Measurements from ENCODE around the gene ADAMTS20.

DNA sequence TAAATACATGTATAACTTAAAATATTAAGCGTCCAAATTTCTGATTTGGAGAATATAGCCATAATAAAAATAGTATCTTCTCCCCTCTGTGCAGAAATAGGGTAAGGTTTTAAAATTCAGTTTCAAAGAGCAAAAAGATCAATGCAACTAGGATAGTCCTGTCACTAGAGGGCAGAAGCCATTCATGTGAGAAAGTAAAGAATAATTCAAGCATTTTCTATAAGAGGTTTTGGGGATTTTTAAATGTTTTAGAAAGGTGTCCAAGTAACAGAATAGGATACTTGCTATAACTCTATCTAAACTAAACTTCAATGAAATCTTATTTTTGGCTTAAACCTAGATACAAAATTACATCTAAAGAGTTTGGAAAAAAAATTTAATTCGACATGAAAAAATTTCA lies 50.3 kb downstream of the ADAMTS20 start:
- TF ChIP-seq, protein P1, sequence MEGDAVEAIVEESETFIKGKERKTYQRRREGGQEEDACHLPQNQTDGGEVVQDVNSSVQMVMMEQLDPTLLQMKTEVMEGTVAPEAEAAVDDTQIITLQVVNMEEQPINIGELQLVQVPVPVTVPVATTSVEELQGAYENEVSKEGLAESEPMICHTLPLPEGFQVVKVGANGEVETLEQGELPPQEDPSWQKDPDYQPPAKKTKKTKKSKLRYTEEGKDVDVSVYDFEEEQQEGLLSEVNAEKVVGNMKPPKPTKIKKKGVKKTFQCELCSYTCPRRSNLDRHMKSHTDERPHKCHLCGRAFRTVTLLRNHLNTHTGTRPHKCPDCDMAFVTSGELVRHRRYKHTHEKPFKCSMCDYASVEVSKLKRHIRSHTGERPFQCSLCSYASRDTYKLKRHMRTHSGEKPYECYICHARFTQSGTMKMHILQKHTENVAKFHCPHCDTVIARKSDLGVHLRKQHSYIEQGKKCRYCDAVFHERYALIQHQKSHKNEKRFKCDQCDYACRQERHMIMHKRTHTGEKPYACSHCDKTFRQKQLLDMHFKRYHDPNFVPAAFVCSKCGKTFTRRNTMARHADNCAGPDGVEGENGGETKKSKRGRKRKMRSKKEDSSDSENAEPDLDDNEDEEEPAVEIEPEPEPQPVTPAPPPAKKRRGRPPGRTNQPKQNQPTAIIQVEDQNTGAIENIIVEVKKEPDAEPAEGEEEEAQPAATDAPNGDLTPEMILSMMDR (IDR thresholded peaks at IDR 0.05), result no peak
- TF ChIP-seq ZBTB21 (CRISPR knock-in tag; IDR thresholded peaks at IDR 0.05; ENCODE audit: borderline replicate concordance) (no peak), ZNF138 (CRISPR knock-in tag; conservative IDR thresholded peaks at IDR 0.05) (no peak), ATF2 (CRISPR knock-in tag; IDR thresholded peaks at IDR 0.05; ENCODE audit: borderline replicate concordance, low read depth) (no peak), ESRRA (CRISPR knock-in tag; IDR thresholded peaks at IDR 0.05; ENCODE audit: borderline replicate concordance) (no peak)
- TF ChIP-seq, protein P2, sequence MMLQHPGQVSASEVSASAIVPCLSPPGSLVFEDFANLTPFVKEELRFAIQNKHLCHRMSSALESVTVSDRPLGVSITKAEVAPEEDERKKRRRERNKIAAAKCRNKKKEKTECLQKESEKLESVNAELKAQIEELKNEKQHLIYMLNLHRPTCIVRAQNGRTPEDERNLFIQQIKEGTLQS (CRISPR knock-in tag; conservative IDR thresholded peaks at IDR 0.05), result no peak
- TF ChIP-seq, protein P3, sequence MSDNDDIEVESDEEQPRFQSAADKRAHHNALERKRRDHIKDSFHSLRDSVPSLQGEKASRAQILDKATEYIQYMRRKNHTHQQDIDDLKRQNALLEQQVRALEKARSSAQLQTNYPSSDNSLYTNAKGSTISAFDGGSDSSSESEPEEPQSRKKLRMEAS (CRISPR knock-in tag; IDR thresholded peaks at IDR 0.05), result no peak
- TF ChIP-seq, protein P4, sequence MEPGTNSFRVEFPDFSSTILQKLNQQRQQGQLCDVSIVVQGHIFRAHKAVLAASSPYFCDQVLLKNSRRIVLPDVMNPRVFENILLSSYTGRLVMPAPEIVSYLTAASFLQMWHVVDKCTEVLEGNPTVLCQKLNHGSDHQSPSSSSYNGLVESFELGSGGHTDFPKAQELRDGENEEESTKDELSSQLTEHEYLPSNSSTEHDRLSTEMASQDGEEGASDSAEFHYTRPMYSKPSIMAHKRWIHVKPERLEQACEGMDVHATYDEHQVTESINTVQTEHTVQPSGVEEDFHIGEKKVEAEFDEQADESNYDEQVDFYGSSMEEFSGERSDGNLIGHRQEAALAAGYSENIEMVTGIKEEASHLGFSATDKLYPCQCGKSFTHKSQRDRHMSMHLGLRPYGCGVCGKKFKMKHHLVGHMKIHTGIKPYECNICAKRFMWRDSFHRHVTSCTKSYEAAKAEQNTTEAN (CRISPR knock-in tag; IDR thresholded peaks at IDR 0.05), result no peak

Data from WTC11 (cell line).